Vagina (tissue), 2 donors: Measurements from ENCODE around the gene FRY. TPM values are rescaled to one million over a fixed set of nuclear protein-coding genes. Genes with fewer than 3 reads are reported as not detected.

ENCODE experiments used
- DNase-seq, 2 donors: peaks; one replicate each; pipeline ENCODE4 v3.0.0-alpha.2; 2017; ENCODE audit errors: extremely low spot score in 2 of 2
- H3K27ac ChIP-seq: fragments of 200-600 bp; sonication (generic); one replicate; pipeline ENCODE4 v1.5.1; 2019
- H3K27me3 ChIP-seq: fragments of 200-600 bp; sonication (generic); one replicate; pipeline ENCODE4 v1.5.1; 2019
- H3K36me3 ChIP-seq, 2 donors: fragments of 200-600 bp; sonication (generic); one replicate each; pipeline ENCODE4 v1.5.1; 2017 to 2019
- H3K4me1 ChIP-seq: fragments of 200-600 bp; sonication (generic); one replicate; pipeline ENCODE4 v1.5.1; 2019
- H3K4me3 ChIP-seq, 2 donors: fragments of 200-600 bp; sonication (generic); 1 replicate in 1 of 2; 2 replicates in 1 of 2; pipeline ENCODE4 v1.5.1; 2016 to 2019
- H3K9me3 ChIP-seq: fragments of 200-600 bp; sonication (generic); one replicate; pipeline ENCODE4 v1.5.1; 2019
- POLR2A ChIP-seq, 2 donors: fragments of 450-650 bp; IDR thresholded peaks; one replicate each; pipeline ENCODE4 v1.6.1; 2017; ENCODE audit warnings: antibody characterized with exemption in 2 of 2, mild to moderate bottlenecking in 2 of 2, moderate library complexity in 2 of 2
- POLR2AphosphoS5 ChIP-seq, 2 donors: sonication (generic); formaldehyde crosslinking; IDR thresholded peaks; one replicate each; pipeline ENCODE4 v1.9.0; 2017; ENCODE audit warnings: antibody characterized with exemption in 2 of 2, mild to moderate bottlenecking in 2 of 2, low read depth in 1 of 2; ENCODE audit not compliant: insufficient read depth in 1 of 2
- intact Hi-C: fragments of 100-400 bp; cut with DNase I; formaldehyde crosslinking; loops from one replicate; pipeline ENCODE4 v1.15.1; 2023
- total RNA-seq: library from RNA; depleted of rRNA; stranded (reverse); fragments of >200 nt; gene quantifications from one replicate; pipeline ENCODE4 v1.2.3, GENCODE V29; 2016
- TF ChIP-seq, protein P1 (sequence below), 3 experiments: fragments of 450-650 bp in 2 of 3; fragments of 200-600 bp in 1 of 3; sonication (generic) in 1 of 3; IDR thresholded peaks; one replicate each; pipeline ENCODE4 v1.5.1; 2017 to 2019; ENCODE audit warnings: antibody characterized with exemption in 3 of 3, mild to moderate bottlenecking in 2 of 3, moderate library complexity in 2 of 3

The FRY gene
- total RNA-seq, 1 donor from 2014 or later, result 11.0 TPM

DNA sequence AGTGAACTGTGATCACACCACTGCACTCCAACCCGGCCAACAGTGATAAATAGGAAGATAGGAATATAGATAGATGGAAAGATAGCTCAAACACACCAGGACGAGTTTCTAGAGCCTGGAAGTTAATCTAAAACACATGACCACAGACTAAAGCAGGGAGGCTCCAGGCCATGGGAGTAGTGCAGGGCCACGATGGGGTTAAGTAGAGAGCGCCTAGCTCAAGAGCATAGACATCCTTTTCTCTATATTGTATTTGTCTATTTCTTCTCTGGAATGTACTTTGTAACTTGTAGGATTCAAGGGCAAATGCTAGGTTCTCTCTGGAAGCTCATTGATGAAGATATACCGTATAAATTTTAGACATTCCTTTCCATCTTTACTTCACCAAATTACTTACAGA, 214.0 kb downstream of the FRY start:
- H3K4me1 ChIP-seq, result no peaks in the 10 kb centered on the region
- H3K36me3 ChIP-seq, result peaks cover 0 to 5% of the 10 kb centered on the region in 2 donors
- no peak for DNase-seq
- intact Hi-C loops, result no loop called here
- H3K27me3 ChIP-seq, result no peaks in the 10 kb centered on the region
- no peak for TF ChIP-seq POLR2AphosphoS5 (IDR thresholded peaks at IDR 0.05; ENCODE audit: insufficient read depth in 1 of 2, low read depth in 1 of 2)
- no peak for TF ChIP-seq POLR2A (IDR thresholded peaks at IDR 0.05)
- TF ChIP-seq, protein P1, sequence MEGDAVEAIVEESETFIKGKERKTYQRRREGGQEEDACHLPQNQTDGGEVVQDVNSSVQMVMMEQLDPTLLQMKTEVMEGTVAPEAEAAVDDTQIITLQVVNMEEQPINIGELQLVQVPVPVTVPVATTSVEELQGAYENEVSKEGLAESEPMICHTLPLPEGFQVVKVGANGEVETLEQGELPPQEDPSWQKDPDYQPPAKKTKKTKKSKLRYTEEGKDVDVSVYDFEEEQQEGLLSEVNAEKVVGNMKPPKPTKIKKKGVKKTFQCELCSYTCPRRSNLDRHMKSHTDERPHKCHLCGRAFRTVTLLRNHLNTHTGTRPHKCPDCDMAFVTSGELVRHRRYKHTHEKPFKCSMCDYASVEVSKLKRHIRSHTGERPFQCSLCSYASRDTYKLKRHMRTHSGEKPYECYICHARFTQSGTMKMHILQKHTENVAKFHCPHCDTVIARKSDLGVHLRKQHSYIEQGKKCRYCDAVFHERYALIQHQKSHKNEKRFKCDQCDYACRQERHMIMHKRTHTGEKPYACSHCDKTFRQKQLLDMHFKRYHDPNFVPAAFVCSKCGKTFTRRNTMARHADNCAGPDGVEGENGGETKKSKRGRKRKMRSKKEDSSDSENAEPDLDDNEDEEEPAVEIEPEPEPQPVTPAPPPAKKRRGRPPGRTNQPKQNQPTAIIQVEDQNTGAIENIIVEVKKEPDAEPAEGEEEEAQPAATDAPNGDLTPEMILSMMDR (IDR thresholded peaks at IDR 0.05), result no peak
- H3K27ac ChIP-seq, result no peak overlapping the region
- H3K4me3 ChIP-seq, result no peak overlapping the region
- no peaks in the 10 kb centered on the region for H3K9me3 ChIP-seq

DNA sequence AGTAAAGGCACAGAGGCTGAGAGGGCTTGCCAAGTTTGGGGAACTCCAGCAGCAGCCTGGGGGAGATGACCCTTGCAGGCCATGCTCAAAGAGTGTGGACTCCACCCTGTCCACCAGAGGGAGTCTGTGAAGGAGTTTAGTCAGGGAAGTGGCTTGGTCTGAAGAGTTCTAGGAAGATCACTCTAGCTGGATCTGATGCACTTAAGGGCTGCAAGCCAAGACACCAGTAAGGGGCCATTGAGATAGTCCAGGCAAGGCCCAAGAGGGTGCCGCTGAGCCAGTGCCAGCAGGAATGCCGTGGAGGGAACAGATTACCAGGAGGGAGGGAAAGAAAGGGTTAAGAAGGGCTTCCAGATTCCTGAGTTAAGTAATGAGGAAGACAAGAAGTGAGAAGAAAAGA, 214.9 kb downstream of the FRY start:
- H3K4me3 ChIP-seq, result no peak overlapping the region
- intact Hi-C loops, result no loop called here
- no peaks in the 10 kb centered on the region for H3K27me3 ChIP-seq
- no peak overlapping the region for H3K27ac ChIP-seq
- peaks cover 0 to 5% of the 10 kb centered on the region in 2 donors for H3K36me3 ChIP-seq
- TF ChIP-seq POLR2AphosphoS5 (IDR thresholded peaks at IDR 0.05; ENCODE audit: insufficient read depth in 1 of 2, low read depth in 1 of 2), result no peak
- TF ChIP-seq, protein P1 (IDR thresholded peaks at IDR 0.05), result peak; percentile 24 to 34 (median 31)
- no peaks in the 10 kb centered on the region for H3K4me1 ChIP-seq
- no peak for DNase-seq
- H3K9me3 ChIP-seq, result no peaks in the 10 kb centered on the region

DNA sequence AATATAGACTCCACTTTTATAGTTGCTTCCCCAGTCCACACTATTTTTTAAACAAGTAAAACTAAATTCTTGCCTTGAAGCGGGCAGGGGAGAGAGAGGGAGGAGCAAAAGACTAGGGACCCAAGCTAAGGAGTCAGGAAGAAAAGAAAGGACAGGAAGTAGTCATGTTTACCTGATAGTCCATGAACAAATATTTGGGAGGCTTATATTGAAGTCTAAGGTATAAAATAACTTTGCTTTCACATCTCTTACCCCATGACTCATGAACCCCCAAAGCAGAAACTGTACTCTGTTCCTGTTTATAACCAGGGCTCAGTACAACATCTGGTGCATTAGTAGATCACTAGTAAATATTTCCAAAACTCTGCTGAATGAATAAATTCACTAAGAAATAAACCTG, 216.3 kb downstream of the FRY start:
- no peaks in the 10 kb centered on the region for H3K27me3 ChIP-seq
- intact Hi-C loops, result no loop called here
- no peaks in the 10 kb centered on the region for H3K9me3 ChIP-seq
- no peak overlapping the region for H3K27ac ChIP-seq
- H3K36me3 ChIP-seq, result peaks cover 0 to 5% of the 10 kb centered on the region in 2 donors
- no peak for TF ChIP-seq POLR2A (IDR thresholded peaks at IDR 0.05)
- TF ChIP-seq POLR2AphosphoS5 (IDR thresholded peaks at IDR 0.05; ENCODE audit: insufficient read depth in 1 of 2, low read depth in 1 of 2), result no peak
- TF ChIP-seq, protein P1 (IDR thresholded peaks at IDR 0.05), result no peak
- no peaks in the 10 kb centered on the region for H3K4me1 ChIP-seq
- H3K4me3 ChIP-seq, result no peak overlapping the region
- no peak for DNase-seq

DNA sequence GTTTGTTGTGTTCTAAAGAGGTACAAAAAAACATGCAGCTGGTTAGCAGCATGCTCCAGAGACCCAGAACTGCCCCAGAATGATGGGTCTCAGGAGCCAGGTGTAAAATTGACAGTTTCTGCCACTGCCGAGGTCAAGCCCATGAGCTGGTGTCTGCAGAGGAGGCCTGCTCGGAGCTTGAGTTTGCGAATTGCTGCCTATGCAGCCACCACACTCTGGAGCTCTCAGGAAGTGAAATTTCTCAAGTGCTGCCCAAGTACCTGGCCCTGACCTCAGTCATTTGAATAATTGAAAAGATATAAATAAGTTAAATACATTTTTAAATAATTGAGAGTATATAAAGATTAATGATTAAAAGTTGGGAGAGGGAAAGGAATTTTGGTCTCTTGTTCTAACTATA, 217.2 kb downstream of the FRY start:
- TF ChIP-seq POLR2AphosphoS5 (IDR thresholded peaks at IDR 0.05; ENCODE audit: insufficient read depth in 1 of 2, low read depth in 1 of 2) (no peak), POLR2A (IDR thresholded peaks at IDR 0.05) (no peak)
- TF ChIP-seq, protein P1 (IDR thresholded peaks at IDR 0.05), result no peak
- no peaks in the 10 kb centered on the region for H3K9me3 ChIP-seq
- H3K4me3 ChIP-seq, result no peak overlapping the region
- intact Hi-C loops, result no loop called here
- H3K4me1 ChIP-seq, result no peaks in the 10 kb centered on the region
- H3K36me3 ChIP-seq, result peaks cover 0 to 5% of the 10 kb centered on the region in 2 donors
- no peak for DNase-seq
- H3K27me3 ChIP-seq, result no peaks in the 10 kb centered on the region
- H3K27ac ChIP-seq, result no peak overlapping the region

DNA sequence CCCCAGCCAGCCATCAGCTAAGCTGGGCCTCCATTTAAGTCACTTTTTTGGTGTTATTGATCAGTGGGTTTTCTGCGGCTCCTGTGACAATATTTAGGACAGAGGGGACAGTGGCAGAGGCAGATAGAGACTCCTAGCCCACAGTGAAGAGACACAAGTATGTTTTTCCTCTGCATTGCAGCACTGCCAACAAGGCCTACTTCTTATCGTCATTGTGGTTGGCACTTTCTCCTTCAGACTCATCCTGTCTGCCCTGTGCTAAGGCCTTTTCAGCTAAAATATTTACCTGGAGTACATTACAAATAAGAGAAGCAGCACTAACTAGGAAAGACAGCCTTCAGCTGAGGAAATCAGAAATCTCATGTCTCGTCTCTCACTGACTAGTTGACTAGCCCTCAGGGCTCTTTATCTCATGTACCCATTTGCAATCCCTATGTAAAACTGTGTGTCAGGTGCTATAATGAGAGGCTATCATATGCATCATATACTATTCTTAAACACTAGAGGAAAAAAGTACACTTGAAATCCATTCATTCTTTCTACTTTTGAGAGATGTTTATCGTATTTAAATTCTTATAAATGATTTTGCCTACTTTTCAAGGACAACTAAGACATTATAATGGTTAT, 221.4 kb downstream of the FRY start:
- DNase-seq, result no peak
- intact Hi-C loops, result no loop called here
- Histone ChIP-seq H3K27ac (no peak overlapping the region), H3K27me3 (no peaks in the 10 kb centered on the region), H3K36me3 (peaks cover 0 to 5% of the 10 kb centered on the region in 2 donors), H3K4me3 (no peak overlapping the region), H3K4me1 (no peaks in the 10 kb centered on the region), H3K9me3 (no peaks in the 10 kb centered on the region)
- no peak for TF ChIP-seq POLR2AphosphoS5 (IDR thresholded peaks at IDR 0.05; ENCODE audit: insufficient read depth in 1 of 2, low read depth in 1 of 2)
- TF ChIP-seq POLR2A (IDR thresholded peaks at IDR 0.05), result no peak
- TF ChIP-seq, protein P1 (IDR thresholded peaks at IDR 0.05), result no peak
